Measurements from ENCODE around the gene TMEM69. TPM values are rescaled to one million over a fixed set of nuclear protein-coding genes. Genes with fewer than 3 reads are reported as not detected.

TMEM69 gene
- total and polyA plus RNA-seq, 10 of the 15 experiments (the other 5 are each of a cell fraction or from before 2014, with no cell fraction given): 44.6 to 162 (median 88.8) TPM

DNA sequence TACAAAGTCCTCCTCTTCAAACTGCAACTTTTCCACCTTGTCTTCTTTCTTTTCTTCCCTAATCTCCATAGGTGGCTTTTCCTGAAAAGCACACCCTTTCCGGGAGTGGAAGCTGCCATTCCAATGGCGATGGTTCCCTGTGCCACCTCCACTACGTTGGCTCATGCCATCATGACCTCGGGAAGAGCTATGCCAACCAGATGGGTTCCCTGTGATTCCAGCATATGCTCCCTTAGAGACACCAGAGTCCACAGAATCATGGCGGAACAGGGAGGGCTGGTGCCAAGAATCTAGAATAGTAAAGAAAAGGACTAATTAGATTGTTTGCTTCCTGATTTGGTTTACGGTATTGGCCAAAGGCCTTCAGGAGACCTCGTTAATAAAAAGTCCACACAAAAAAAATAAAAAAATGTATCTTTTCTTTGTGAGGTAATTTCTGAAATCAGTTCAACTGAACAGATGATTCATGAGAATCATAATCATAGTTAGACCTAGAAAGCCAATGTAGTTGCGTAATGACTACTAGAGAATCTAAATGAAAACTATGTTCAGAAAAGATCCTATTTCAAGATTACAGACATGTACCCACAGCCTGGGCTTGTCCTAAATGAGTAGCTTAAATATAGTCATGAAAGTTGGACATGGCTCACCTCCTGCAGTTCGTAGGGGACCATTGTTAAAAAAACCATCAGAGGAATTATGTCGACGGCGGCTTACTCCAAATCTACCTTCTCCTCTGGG is 33.3 kb upstream of the TMEM69 start (continued):
- TF ChIP-seq CREM (IDR thresholded peaks at IDR 0.05; ENCODE audit: low read depth) (no peak), E2F4 (IDR thresholded peaks at IDR 0.05; ENCODE audit: low read depth, low read length) (no peak), RUNX3 (IDR thresholded peaks at IDR 0.05; ENCODE audit: low read length) (peak; percentile 52; the same call in 1 of the 2 replicates), BHLHE40 (IDR thresholded peaks at IDR 0.05; ENCODE audit: borderline replicate concordance in 1 of 2, low read depth in 2 of 2, low read length in 1 of 2) (no peak), NFIC (IDR thresholded peaks at IDR 0.05; ENCODE audit: low read depth, low read length) (peak; percentile 74; the same call in 1 of the 2 replicates), FOS (IDR thresholded peaks at IDR 0.05; ENCODE audit: borderline replicate concordance, extremely low read depth, insufficient read length) (no peak), PAX8 (IDR thresholded peaks at IDR 0.05) (no peak), JUNB (IDR thresholded peaks at IDR 0.05) (peak; percentile 61), BCLAF1 (IDR thresholded peaks at IDR 0.05) (no peak), ZNF24 (IDR thresholded peaks at IDR 0.05) (no peak), NR2C2 (IDR thresholded peaks at IDR 0.05; ENCODE audit: borderline replicate concordance, control insufficient read depth, insufficient read length, low read depth) (no peak), NRF1 (conservative IDR thresholded peaks at IDR 0.05; ENCODE audit: low read depth, low read length) (no peak), TAF1 (IDR thresholded peaks at IDR 0.05; ENCODE audit: borderline replicate concordance, low read depth, low read length) (no peak), IKZF2 (IDR thresholded peaks at IDR 0.05) (no peak), RAD51 (IDR thresholded peaks at IDR 0.05) (no peak), PML (IDR thresholded peaks at IDR 0.05; ENCODE audit: low read length) (no peak)
- TF ChIP-seq, protein P1, sequence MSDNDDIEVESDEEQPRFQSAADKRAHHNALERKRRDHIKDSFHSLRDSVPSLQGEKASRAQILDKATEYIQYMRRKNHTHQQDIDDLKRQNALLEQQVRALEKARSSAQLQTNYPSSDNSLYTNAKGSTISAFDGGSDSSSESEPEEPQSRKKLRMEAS (IDR thresholded peaks at IDR 0.05; ENCODE audit: low read depth, low read length): no peak
- TF ChIP-seq, protein P2, sequence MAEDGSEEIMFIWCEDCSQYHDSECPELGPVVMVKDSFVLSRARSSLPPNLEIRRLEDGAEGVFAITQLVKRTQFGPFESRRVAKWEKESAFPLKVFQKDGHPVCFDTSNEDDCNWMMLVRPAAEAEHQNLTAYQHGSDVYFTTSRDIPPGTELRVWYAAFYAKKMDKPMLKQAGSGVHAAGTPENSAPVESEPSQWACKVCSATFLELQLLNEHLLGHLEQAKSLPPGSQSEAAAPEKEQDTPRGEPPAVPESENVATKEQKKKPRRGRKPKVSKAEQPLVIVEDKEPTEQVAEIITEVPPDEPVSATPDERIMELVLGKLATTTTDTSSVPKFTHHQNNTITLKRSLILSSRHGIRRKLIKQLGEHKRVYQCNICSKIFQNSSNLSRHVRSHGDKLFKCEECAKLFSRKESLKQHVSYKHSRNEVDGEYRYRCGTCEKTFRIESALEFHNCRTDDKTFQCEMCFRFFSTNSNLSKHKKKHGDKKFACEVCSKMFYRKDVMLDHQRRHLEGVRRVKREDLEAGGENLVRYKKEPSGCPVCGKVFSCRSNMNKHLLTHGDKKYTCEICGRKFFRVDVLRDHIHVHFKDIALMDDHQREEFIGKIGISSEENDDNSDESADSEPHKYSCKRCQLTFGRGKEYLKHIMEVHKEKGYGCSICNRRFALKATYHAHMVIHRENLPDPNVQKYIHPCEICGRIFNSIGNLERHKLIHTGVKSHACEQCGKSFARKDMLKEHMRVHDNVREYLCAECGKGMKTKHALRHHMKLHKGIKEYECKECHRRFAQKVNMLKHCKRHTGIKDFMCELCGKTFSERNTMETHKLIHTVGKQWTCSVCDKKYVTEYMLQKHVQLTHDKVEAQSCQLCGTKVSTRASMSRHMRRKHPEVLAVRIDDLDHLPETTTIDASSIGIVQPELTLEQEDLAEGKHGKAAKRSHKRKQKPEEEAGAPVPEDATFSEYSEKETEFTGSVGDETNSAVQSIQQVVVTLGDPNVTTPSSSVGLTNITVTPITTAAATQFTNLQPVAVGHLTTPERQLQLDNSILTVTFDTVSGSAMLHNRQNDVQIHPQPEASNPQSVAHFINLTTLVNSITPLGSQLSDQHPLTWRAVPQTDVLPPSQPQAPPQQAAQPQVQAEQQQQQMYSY (CRISPR knock-in tag; IDR thresholded peaks at IDR 0.05): no peak
- TF ChIP-seq, protein P3, sequence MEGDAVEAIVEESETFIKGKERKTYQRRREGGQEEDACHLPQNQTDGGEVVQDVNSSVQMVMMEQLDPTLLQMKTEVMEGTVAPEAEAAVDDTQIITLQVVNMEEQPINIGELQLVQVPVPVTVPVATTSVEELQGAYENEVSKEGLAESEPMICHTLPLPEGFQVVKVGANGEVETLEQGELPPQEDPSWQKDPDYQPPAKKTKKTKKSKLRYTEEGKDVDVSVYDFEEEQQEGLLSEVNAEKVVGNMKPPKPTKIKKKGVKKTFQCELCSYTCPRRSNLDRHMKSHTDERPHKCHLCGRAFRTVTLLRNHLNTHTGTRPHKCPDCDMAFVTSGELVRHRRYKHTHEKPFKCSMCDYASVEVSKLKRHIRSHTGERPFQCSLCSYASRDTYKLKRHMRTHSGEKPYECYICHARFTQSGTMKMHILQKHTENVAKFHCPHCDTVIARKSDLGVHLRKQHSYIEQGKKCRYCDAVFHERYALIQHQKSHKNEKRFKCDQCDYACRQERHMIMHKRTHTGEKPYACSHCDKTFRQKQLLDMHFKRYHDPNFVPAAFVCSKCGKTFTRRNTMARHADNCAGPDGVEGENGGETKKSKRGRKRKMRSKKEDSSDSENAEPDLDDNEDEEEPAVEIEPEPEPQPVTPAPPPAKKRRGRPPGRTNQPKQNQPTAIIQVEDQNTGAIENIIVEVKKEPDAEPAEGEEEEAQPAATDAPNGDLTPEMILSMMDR (IDR thresholded peaks at IDR 0.05 in 2 of 3, conservative IDR thresholded peaks at IDR 0.05 in 1 of 3; ENCODE audit: control insufficient read depth in 2 of 3, extremely low read depth in 1 of 3, insufficient read depth in 1 of 3, low read depth in 3 of 3, low read length in 3 of 3): no peak
